ENCODE results near the gene RPE.

Gene RPE

DNA sequence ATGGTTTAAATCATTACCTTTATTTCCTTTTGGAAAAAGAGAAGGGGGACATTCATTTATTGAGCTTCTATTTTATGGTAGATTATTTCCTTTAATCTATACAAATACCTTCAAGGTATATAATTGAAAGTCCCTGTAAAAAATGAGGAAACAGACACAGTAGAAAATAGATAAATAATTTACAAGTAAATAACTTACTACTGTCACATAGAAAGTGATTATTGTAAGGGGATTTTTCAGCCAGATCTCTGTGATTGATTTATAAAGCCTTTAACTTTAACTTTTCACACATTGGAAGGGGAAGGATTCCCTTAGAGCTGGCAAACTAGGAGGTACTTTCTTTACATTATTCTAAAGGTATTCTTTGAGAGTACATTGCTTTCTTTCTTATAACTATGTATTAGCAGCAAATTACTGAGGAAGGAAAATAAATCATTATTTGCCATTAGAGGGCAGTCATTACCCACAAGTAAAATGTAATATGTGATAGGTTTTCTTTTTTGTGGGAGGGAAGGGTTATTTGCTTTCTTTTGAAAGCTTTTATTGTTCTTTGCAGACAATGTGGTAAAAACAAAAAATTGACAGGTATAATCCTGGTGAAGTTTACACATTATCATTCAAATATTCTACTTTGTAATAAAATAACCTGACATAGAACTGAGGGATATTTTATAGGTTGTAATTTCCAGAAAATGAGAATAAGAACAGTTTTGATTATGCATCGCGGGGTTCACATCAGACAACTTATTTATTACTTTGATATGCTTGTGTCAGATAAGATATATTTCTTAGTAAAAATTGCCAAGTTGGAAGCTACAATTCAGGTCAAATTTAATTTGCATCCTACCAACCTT is 24.8 kb upstream of the RPE start:
- Histone ChIP-seq H4K20me1 (ENCODE audit: insufficient read depth, low read length) (no peaks in the 10 kb centered on the region), H3K4me1 (ENCODE audit: insufficient read depth, low read length) (no peaks in the 10 kb centered on the region), H2AFZ (ENCODE audit: low read depth, low read length) (no peak overlapping the region), H3K4me3 (ENCODE audit: low read depth in 1 of 2, low read length in 2 of 2) (no peak overlapping the region), H3K27ac (ENCODE audit: low read length) (no peak overlapping the region), H3K79me2 (ENCODE audit: insufficient read depth, low read length) (no peaks in the 10 kb centered on the region), H3K36me3 (ENCODE audit: insufficient read depth, low read length) (no peaks in the 10 kb centered on the region), H3K9me3 (ENCODE audit: insufficient read depth, low read length, severe bottlenecking) (no peaks in the 10 kb centered on the region), H3K27me3 (ENCODE audit: insufficient read depth, low read length, poor library complexity) (peaks cover 11% of the 10 kb centered on the region), H3K4me2 (ENCODE audit: insufficient read depth, low read length) (no peak overlapping the region), H3K9ac (ENCODE audit: low read depth, low read length) (no peak overlapping the region)
- peak; percentile 63; the same call in 2 of the 3 replicates for ATAC-seq (ENCODE audit: insufficient read depth, low read depth)
- no peak for DNase-seq
- TF ChIP-seq EZH2 (IDR thresholded peaks at IDR 0.05; ENCODE audit: borderline replicate concordance, low read depth, low read length, severe bottlenecking) (no peak), CTCF (IDR thresholded peaks at IDR 0.05; ENCODE audit: borderline replicate concordance, extremely low read depth, low read length, poor library complexity, severe bottlenecking) (peak; percentile 64)

GRCh38 chr2:209984291-209984690 is 18.1 kb upstream of the RPE start:
- H3K27ac ChIP-seq (ENCODE audit: low read length) = no peak overlapping the region
- H3K27me3 ChIP-seq (ENCODE audit: insufficient read depth, low read length, poor library complexity) = peaks cover 8% of the 10 kb centered on the region
- H4K20me1 ChIP-seq (ENCODE audit: insufficient read depth, low read length) = no peaks in the 10 kb centered on the region
- ATAC-seq (ENCODE audit: insufficient read depth, low read depth) (no peak), DNase-seq (no peak)
- H3K9me3 ChIP-seq (ENCODE audit: insufficient read depth, low read length, severe bottlenecking) = no peaks in the 10 kb centered on the region
- H3K79me2 ChIP-seq (ENCODE audit: insufficient read depth, low read length) = no peaks in the 10 kb centered on the region
- H3K9ac ChIP-seq (ENCODE audit: low read depth, low read length) = no peak overlapping the region
- H2AFZ ChIP-seq (ENCODE audit: low read depth, low read length) = no peak overlapping the region
- H3K36me3 ChIP-seq (ENCODE audit: insufficient read depth, low read length) = no peaks in the 10 kb centered on the region
- no peak overlapping the region for H3K4me2 ChIP-seq (ENCODE audit: insufficient read depth, low read length)
- TF ChIP-seq EZH2 (IDR thresholded peaks at IDR 0.05; ENCODE audit: borderline replicate concordance, low read depth, low read length, severe bottlenecking) (no peak), CTCF (IDR thresholded peaks at IDR 0.05; ENCODE audit: borderline replicate concordance, extremely low read depth, low read length, poor library complexity, severe bottlenecking) (no peak)
- H3K4me1 ChIP-seq (ENCODE audit: insufficient read depth, low read length) = no peaks in the 10 kb centered on the region
- no peak overlapping the region for H3K4me3 ChIP-seq (ENCODE audit: low read depth in 1 of 2, low read length in 2 of 2)

- Histone ChIP-seq H3K79me2 (ENCODE audit: insufficient read depth, low read length) (no peaks in the 10 kb centered on the region), H3K4me2 (ENCODE audit: insufficient read depth, low read length) (no peak overlapping the region), H3K36me3 (ENCODE audit: insufficient read depth, low read length) (no peaks in the 10 kb centered on the region), H3K4me3 (ENCODE audit: low read depth in 1 of 2, low read length in 2 of 2) (no peak overlapping the region), H3K27ac (ENCODE audit: low read length) (no peak overlapping the region), H4K20me1 (ENCODE audit: insufficient read depth, low read length) (no peaks in the 10 kb centered on the region), H3K4me1 (ENCODE audit: insufficient read depth, low read length) (no peaks in the 10 kb centered on the region), H3K9ac (ENCODE audit: low read depth, low read length) (no peak overlapping the region), H3K27me3 (ENCODE audit: insufficient read depth, low read length, poor library complexity) (peaks cover 14% of the 10 kb centered on the region), H2AFZ (ENCODE audit: low read depth, low read length) (no peak overlapping the region), H3K9me3 (ENCODE audit: insufficient read depth, low read length, severe bottlenecking) (no peaks in the 10 kb centered on the region)
- DNase-seq (no peak), ATAC-seq (ENCODE audit: insufficient read depth, low read depth) (no peak)
- no peak for TF ChIP-seq CTCF (IDR thresholded peaks at IDR 0.05; ENCODE audit: borderline replicate concordance, extremely low read depth, low read length, poor library complexity, severe bottlenecking)
Observed at GRCh38 chr2:209985874-209986273, 16.6 kb upstream of the RPE start.
